ENCODE measurements around the gene PBX1. TPM values are rescaled to one million over a fixed set of nuclear protein-coding genes. Genes with fewer than 3 reads are reported as not detected.

PBX1 gene
- total and polyA plus RNA-seq, 2 donors (not counting 3 experiments of a cell fraction or from before 2014, with no cell fraction given) = 10.7 to 24.1 TPM

GRCh38 chr1:164515711-164516331, 43.2 kb upstream of the PBX1 start:
- DNase-seq (ENCODE audit: low read depth, low spot score) (no peak), FAIRE-seq (no peak)
- Histone ChIP-seq H3K9ac (replicated peaks; ENCODE audit: extremely low read depth, insufficient read depth, low read length) (no peak overlapping the region), H3K4me3 (replicated peaks in 1 of 3; ENCODE audit: insufficient read depth in 1 of 3, low read depth in 1 of 3, low read length in 3 of 3) (no peak overlapping the region), H3K9me1 (replicated peaks; ENCODE audit: control insufficient read depth, extremely low read depth, insufficient read depth, low read length) (no peaks in the 10 kb centered on the region), H3K27ac (ENCODE audit: insufficient read depth, low read depth, low read length) (no peak overlapping the region), H4K20me1 (replicated peaks; ENCODE audit: control insufficient read depth, extremely low read depth, insufficient read depth, low read length) (no peaks in the 10 kb centered on the region), H3K9me3 (replicated peaks; ENCODE audit: control insufficient read depth, insufficient read depth, low read length) (no peaks in the 10 kb centered on the region), H3K27me3 (ENCODE audit: control insufficient read depth in 2 of 2, insufficient read depth in 2 of 2, low read length in 2 of 2) (no peaks in the 10 kb centered on the region), H3K4me1 (ENCODE audit: control insufficient read depth, extremely low read depth, insufficient read depth, low read length) (no peaks in the 10 kb centered on the region), H3K4me2 (ENCODE audit: insufficient read depth, low read length) (no peak overlapping the region), H2AFZ (ENCODE audit: low read depth, low read length) (no peak overlapping the region), H3K79me2 (ENCODE audit: control insufficient read depth, insufficient read depth, low read length) (no peaks in the 10 kb centered on the region), H3K36me3 (ENCODE audit: control insufficient read depth in 2 of 2, extremely low read depth in 1 of 2, insufficient read depth in 2 of 2, low read length in 2 of 2) (no peaks in the 10 kb centered on the region)
- POLR2A ChIA-PET = interaction anchor here (1.1 kb wide), 1 partner anchor 43 kb away, joined by 4 read pairs; the partner anchor contains the start of gene PBX1
- TF ChIP-seq GATA2 (IDR thresholded peaks at IDR 0.05; ENCODE audit: insufficient read depth, insufficient read length, low read depth, low read length) (no peak), EZH2 (IDR thresholded peaks at IDR 0.05; ENCODE audit: borderline replicate concordance, low read depth, low read length, severe bottlenecking) (no peak), JUN (IDR thresholded peaks at IDR 0.05; ENCODE audit: borderline replicate concordance, insufficient read depth, insufficient read length, low read depth) (no peak), FOS (IDR thresholded peaks at IDR 0.05; ENCODE audit: borderline replicate concordance, insufficient read depth, low read length) (no peak), POLR2A (IDR thresholded peaks at IDR 0.05; ENCODE audit: low read depth, low read length) (no peak)
- TF ChIP-seq, protein P1, sequence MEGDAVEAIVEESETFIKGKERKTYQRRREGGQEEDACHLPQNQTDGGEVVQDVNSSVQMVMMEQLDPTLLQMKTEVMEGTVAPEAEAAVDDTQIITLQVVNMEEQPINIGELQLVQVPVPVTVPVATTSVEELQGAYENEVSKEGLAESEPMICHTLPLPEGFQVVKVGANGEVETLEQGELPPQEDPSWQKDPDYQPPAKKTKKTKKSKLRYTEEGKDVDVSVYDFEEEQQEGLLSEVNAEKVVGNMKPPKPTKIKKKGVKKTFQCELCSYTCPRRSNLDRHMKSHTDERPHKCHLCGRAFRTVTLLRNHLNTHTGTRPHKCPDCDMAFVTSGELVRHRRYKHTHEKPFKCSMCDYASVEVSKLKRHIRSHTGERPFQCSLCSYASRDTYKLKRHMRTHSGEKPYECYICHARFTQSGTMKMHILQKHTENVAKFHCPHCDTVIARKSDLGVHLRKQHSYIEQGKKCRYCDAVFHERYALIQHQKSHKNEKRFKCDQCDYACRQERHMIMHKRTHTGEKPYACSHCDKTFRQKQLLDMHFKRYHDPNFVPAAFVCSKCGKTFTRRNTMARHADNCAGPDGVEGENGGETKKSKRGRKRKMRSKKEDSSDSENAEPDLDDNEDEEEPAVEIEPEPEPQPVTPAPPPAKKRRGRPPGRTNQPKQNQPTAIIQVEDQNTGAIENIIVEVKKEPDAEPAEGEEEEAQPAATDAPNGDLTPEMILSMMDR (IDR thresholded peaks at IDR 0.05; ENCODE audit: extremely low read depth in 1 of 2, insufficient read depth in 1 of 2, low read depth in 1 of 2, low read length in 2 of 2) = no peak
- no TSS peak for BruUV-seq (replicated peaks)
- CTCF ChIA-PET = interaction anchor here (1.1 kb wide), 1 partner anchor 272 kb away, joined by 3 read pairs; no protein-coding TSS in a partner anchor
- intact Hi-C loops (cut with micrococcal nuclease) = no loop called here
- dilution Hi-C loops (cut with MboI; ENCODE audit: extremely low pct_ligation_motif_present, low sequenced_read_pairs) = no loop called here
